H1 (cell line): Measurements from ENCODE around the gene AKR1C3. TPM values are rescaled to one million over a fixed set of nuclear protein-coding genes. Genes with fewer than 3 reads are reported as not detected.

Experiments
- CTCF ChIA-PET: fragments of 300-600 bp; sonication (Branson Sonifier 250); formaldehyde crosslinking; loops from one replicate; lab custom pipeline; 2021; ENCODE audit not compliant: partially characterized antibody; lab: Charles Lee
- POLR2A ChIA-PET: fragments of 300-600 bp; sonication (Branson Sonifier 250); formaldehyde crosslinking; loops from one replicate; lab custom pipeline; 2021; ENCODE audit warnings: inconsistent platforms; ENCODE audit not compliant: partially characterized antibody; lab: Charles Lee
- DNase-seq, 2 experiments: peaks; one replicate each; pipeline versions ENCODE4 v3.0.0 to v3.0.0-alpha.2; 2010 to 2022; ENCODE audit warnings: low spot score in 2 of 2, low read depth in 1 of 2, mixed read lengths in 1 of 2
- FAIRE-seq: peaks from 2 replicates; lab custom pipeline; 2011; peaks lifted over from hg19 to GRCh38; lab: Jason Lieb, UNC
- H2AFZ ChIP-seq: 2 replicates; pipeline ENCODE4 v1.8.1; 2012; ENCODE audit warnings: low read length, inconsistent platforms
- H2AK5ac ChIP-seq: 2 replicates; pipeline ENCODE4 v1.6.1; 2013; ENCODE audit warnings: low read depth, low read length
- H2BK120ac ChIP-seq: replicated peaks from 2 replicates; pipeline ENCODE3; 2013; ENCODE audit warnings: low read depth, low read length, inconsistent platforms
- H2BK12ac ChIP-seq: 2 replicates; pipeline ENCODE4 v1.6.1; 2013; ENCODE audit warnings: low read depth, low read length
- H2BK15ac ChIP-seq: 2 replicates; pipeline ENCODE4 v1.6.1; 2013; ENCODE audit warnings: low read length
- H2BK20ac ChIP-seq: 2 replicates; pipeline ENCODE4 v1.6.1; 2013; ENCODE audit warnings: low read length
- H2BK5ac ChIP-seq: 2 replicates; pipeline ENCODE4 v1.6.1; 2013; ENCODE audit warnings: low read depth, low read length
- H3K14ac ChIP-seq: 2 replicates; pipeline ENCODE4 v1.6.1; 2013; ENCODE audit warnings: inconsistent platforms; ENCODE audit not compliant: insufficient read length
- H3K18ac ChIP-seq: 2 replicates; pipeline ENCODE4 v1.6.1; 2013; ENCODE audit warnings: low read length; ENCODE audit errors: extremely low read depth
- H3K23ac ChIP-seq: 2 replicates; pipeline ENCODE4 v1.6.1; 2013; ENCODE audit warnings: inconsistent platforms; ENCODE audit not compliant: insufficient read length
- H3K23me2 ChIP-seq: 2 replicates; pipeline ENCODE4 v1.6.1; 2013; ENCODE audit warnings: low read depth, low read length
- H3K27ac ChIP-seq: 2 replicates; pipeline ENCODE4 v1.6.1; 2011; ENCODE audit warnings: low read depth, low read length, inconsistent platforms
- H3K27me3 ChIP-seq, 4 experiments: replicated peaks in 1 of 4; 1 replicate in 1 of 4; 2 replicates in 3 of 4; pipeline versions ENCODE4 v1.6.1 to v1.8.1; 2011 to 2013; ENCODE audit warnings: low read length in 3 of 4, mild to moderate bottlenecking in 3 of 4, inconsistent platforms in 2 of 4, mixed read lengths in 2 of 4, moderate library complexity in 1 of 4; ENCODE audit not compliant: control insufficient read depth in 3 of 4, insufficient read depth in 3 of 4; ENCODE audit errors: extremely low read depth in 1 of 4
- H3K36me3 ChIP-seq, 4 experiments: 2 replicates each; pipeline versions ENCODE4 v1.6.1 to v1.8.1; 2011 to 2013; ENCODE audit warnings: mild to moderate bottlenecking in 4 of 4, low read length in 3 of 4, moderate library complexity in 2 of 4, control low read depth in 1 of 4, inconsistent platforms in 1 of 4; ENCODE audit not compliant: insufficient read depth in 4 of 4, control insufficient read depth in 2 of 4
- H3K4ac ChIP-seq: replicated peaks from 2 replicates; pipeline ENCODE3; 2013; ENCODE audit warnings: low read length, low read depth, mixed read lengths, inconsistent platforms; ENCODE audit not compliant: insufficient read length
- H3K4me1 ChIP-seq, 4 experiments: replicated peaks in 1 of 4; 1 replicate in 1 of 4; 2 replicates in 3 of 4; pipeline versions ENCODE4 v1.6.1 to v1.8.1; 2011 to 2013; ENCODE audit warnings: low read length in 3 of 4, inconsistent platforms in 2 of 4, mixed read lengths in 1 of 4; ENCODE audit not compliant: insufficient read depth in 4 of 4, control insufficient read depth in 3 of 4
- H3K4me2 ChIP-seq, 2 experiments: 2 replicates each; pipeline versions ENCODE4 v1.6.1 to v1.8.1; 2011 to 2013; ENCODE audit warnings: low read depth in 2 of 2, low read length in 2 of 2, control low read depth in 1 of 2, inconsistent platforms in 1 of 2, mild to moderate bottlenecking in 1 of 2; ENCODE audit not compliant: insufficient read depth in 1 of 2
- H3K4me3 ChIP-seq, 4 experiments: fragments of 200-600, 300-600 bp in 1 of 4; sonication (generic), shearing (Covaris generic), sonication (Bioruptor Twin) in 1 of 4; 2 replicates each; pipeline versions ENCODE4 v1.5.1 to v1.8.1; 2011 to 2016; ENCODE audit warnings: low read length in 4 of 4, low read depth in 3 of 4, control low read depth in 2 of 4, inconsistent platforms in 2 of 4, mild to moderate bottlenecking in 2 of 4, mixed read lengths in 1 of 4, moderate library complexity in 1 of 4; ENCODE audit not compliant: insufficient read depth in 2 of 4; ENCODE audit errors: extremely low read depth in 1 of 4
- H3K56ac ChIP-seq: replicated peaks from 2 replicates; pipeline ENCODE3; 2013; ENCODE audit warnings: low read depth, mild to moderate bottlenecking, mixed read lengths, low read length, inconsistent platforms; ENCODE audit not compliant: insufficient read length
- H3K79me1 ChIP-seq: 2 replicates; pipeline ENCODE4 v1.6.1; 2013; ENCODE audit warnings: low read depth, low read length, control low read depth
- H3K79me2 ChIP-seq, 2 experiments: 2 replicates each; pipeline versions ENCODE4 v1.6.1 to v1.8.1; 2012 to 2013; ENCODE audit warnings: low read length in 2 of 2, mild to moderate bottlenecking in 2 of 2, inconsistent platforms in 1 of 2; ENCODE audit not compliant: insufficient read depth in 2 of 2, control insufficient read depth in 1 of 2
- H3K9ac ChIP-seq, 4 experiments: replicated peaks in 1 of 4; 1 replicate in 1 of 4; 2 replicates in 3 of 4; pipeline versions ENCODE4 v1.6.1 to v1.8.1; 2011 to 2013; ENCODE audit warnings: low read depth in 3 of 4, low read length in 3 of 4, control low read depth in 2 of 4, mild to moderate bottlenecking in 2 of 4, moderate library complexity in 2 of 4, inconsistent platforms in 1 of 4; ENCODE audit errors: extremely low read depth in 1 of 4
- H3K9me3 ChIP-seq, 2 experiments: 2 replicates each; pipeline versions ENCODE4 v1.6.1 to v1.8.1; 2012 to 2013; ENCODE audit warnings: mild to moderate bottlenecking in 2 of 2, moderate library complexity in 2 of 2, control low read depth in 1 of 2, inconsistent platforms in 1 of 2, low read depth in 1 of 2, low read length in 1 of 2, mixed read lengths in 1 of 2; ENCODE audit not compliant: insufficient read depth in 2 of 2
- H4K20me1 ChIP-seq, 2 experiments: replicated peaks in 1 of 2; 2 replicates each; pipeline versions ENCODE3 to v1.8.1; 2011 to 2013; ENCODE audit warnings: inconsistent platforms in 2 of 2, low read length in 2 of 2, mild to moderate bottlenecking in 1 of 2; ENCODE audit not compliant: insufficient read depth in 2 of 2, control insufficient read depth in 1 of 2
- H4K5ac ChIP-seq: 2 replicates; pipeline ENCODE4 v1.6.1; 2013; ENCODE audit warnings: low read length, low read depth, mixed read lengths, inconsistent platforms; ENCODE audit not compliant: insufficient read length
- H4K8ac ChIP-seq: 2 replicates; pipeline ENCODE4 v1.8.0; 2013; ENCODE audit warnings: mild to moderate bottlenecking, moderate library complexity, low read length, inconsistent platforms; ENCODE audit not compliant: insufficient read depth; ENCODE audit errors: extremely low read depth
- H4K91ac ChIP-seq: replicated peaks from 2 replicates; pipeline ENCODE3; 2013; ENCODE audit warnings: low read length, mixed read lengths, inconsistent platforms; ENCODE audit not compliant: insufficient read length
- FOSL1 ChIP-seq: IDR thresholded peaks from 2 replicates; pipeline ENCODE4 v1.6.1; 2011; ENCODE audit warnings: mild to moderate bottlenecking, low read depth, low read length, moderate library complexity; ENCODE audit not compliant: insufficient read depth
- PHF8 ChIP-seq: fragments of 200-600 bp; sonication (generic); conservative IDR thresholded peaks from 2 replicates; pipeline ENCODE4 v1.7.1; 2012; ENCODE audit warnings: low read depth, mild to moderate bottlenecking, inconsistent platforms, low read length, moderate library complexity
- WGBS, 2 experiments: shearing (Covaris generic) in 1 of 2; methylation state at CpG; one replicate each; pipeline versions ENCODE4 v1.1.6 to v1.1.7; 2013 to 2015; ENCODE audit warnings: low lambda C conversion rate in 2 of 2, mixed read lengths in 2 of 2, inconsistent platforms in 1 of 2, low coverage in 1 of 2, missing lambda C conversion rate in 1 of 2; ENCODE audit not compliant: insufficient replicate concordance in 2 of 2, insufficient coverage in 1 of 2, insufficient read length in 1 of 2; ENCODE audit errors: extremely low coverage in 1 of 2, missing lambda C conversion rate in 1 of 2; 5-methylcytosine and 5-hydroxymethylcytosine counted together
- polyA plus RNA-seq, 7 experiments: library from polyadenylated mRNA; depleted of rRNA in 3 of 7; stranded (reverse) in 5 of 7; unstranded in 2 of 7; fragments of >200 nt in 5 of 7; fragments of 200-250 nt in 2 of 7; gene quantifications; 1 replicate in 5 of 7; 2 replicates in 1 of 7; 4 replicates in 1 of 7; pipeline versions ENCODE4 v1.2.1 to v1.2.3, GENCODE V29; 2011 to 2013; ENCODE audit warnings: missing spikeins in 2 of 7, mixed read lengths in 2 of 7
- total RNA-seq: library from RNA; stranded (reverse); fragmentation: NEBNext Ultra II Directional; extraction: Animal tissue kit (Norgen Biotek cat#: 25700); gene quantifications from 2 replicates; pipeline ENCODE4 v1.2.1, GENCODE V29; 2021
- TF ChIP-seq, protein P1 (sequence below): IDR thresholded peaks from 2 replicates; pipeline ENCODE4 v1.6.1; 2011; ENCODE audit warnings: low read depth, mild to moderate bottlenecking, low read length; ENCODE audit not compliant: insufficient read depth

AKR1C3 gene
- total and polyA plus RNA-seq, 2 of the 8 experiments (the other 6 are each of a cell fraction or from before 2014, with no cell fraction given): 4.6 to 6.9 TPM

DNA sequence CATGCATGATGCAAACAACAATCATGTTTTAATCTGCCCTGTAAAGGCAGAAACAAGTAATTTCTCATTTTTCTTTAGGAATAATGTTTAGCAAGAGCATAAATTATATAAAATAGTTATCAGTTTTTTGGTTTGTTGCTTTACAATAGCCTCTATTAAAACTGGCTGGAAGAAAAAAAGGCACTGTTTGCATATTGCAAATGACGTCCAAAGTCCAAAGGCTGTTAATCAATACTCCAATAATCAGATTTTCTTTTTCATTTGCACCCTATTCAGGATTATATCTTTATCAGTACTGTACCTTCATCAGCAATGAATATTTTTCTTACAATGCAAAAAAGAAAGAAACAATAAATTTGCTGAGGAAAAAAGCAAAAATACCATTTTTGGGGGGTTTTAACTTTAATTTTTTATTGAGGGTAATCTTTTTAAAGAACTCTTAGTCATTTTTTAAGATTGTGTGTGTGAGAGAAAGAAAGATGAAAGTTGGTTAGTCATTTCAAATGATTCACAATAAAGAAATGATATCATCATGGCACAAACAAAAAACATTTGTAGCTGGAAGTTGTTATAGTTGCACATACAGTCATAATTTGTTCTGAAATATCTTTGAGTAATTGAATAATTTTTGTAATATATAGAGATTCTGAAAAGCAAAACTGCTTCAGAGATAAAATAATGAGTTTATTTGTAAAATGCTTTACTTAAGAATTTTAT, 46.1 kb upstream of the AKR1C3 start:
- H4K5ac ChIP-seq: no peak overlapping the region
- H3K27me3 ChIP-seq: no peaks in the 10 kb centered on the region
- H3K14ac ChIP-seq: no peak overlapping the region
- H3K23me2 ChIP-seq: no peaks in the 10 kb centered on the region
- no peaks in the 10 kb centered on the region for H4K20me1 ChIP-seq
- no peak overlapping the region for H3K4ac ChIP-seq
- H3K4me2 ChIP-seq: no peak overlapping the region
- H4K8ac ChIP-seq: no peak overlapping the region
- H3K4me3 ChIP-seq: no peak overlapping the region
- no peak overlapping the region for H2BK120ac ChIP-seq
- no peak overlapping the region for H2BK15ac ChIP-seq
- H3K9me3 ChIP-seq: peaks cover 0 to 2% of the 10 kb centered on the region in 2 experiments; a peak in 2 of 4 replicates
- H3K79me1 ChIP-seq: no peaks in the 10 kb centered on the region
- H2BK5ac ChIP-seq: no peak overlapping the region
- no peak overlapping the region for H3K27ac ChIP-seq
- no peak overlapping the region for H3K9ac ChIP-seq
- 100% methylated on average over 1 of the region's 1 CpG; no CpG with 5 or more reads in 1 of the 2 experiments for WGBS, 2 experiments
- H3K23ac ChIP-seq: no peak overlapping the region
- POLR2A ChIA-PET: no interaction called here
- CTCF ChIA-PET: interaction anchor here (1.2 kb wide), 1 partner anchor 198 kb away, joined by 6 read pairs; no protein-coding TSS in a partner anchor
- H3K79me2 ChIP-seq: no peaks in the 10 kb centered on the region
- H4K91ac ChIP-seq: no peak overlapping the region
- H3K36me3 ChIP-seq: no peaks in the 10 kb centered on the region
- DNase-seq (no peak), FAIRE-seq (no peak)
- H3K56ac ChIP-seq: no peak overlapping the region
- no peak overlapping the region for H2BK12ac ChIP-seq
- no peak overlapping the region for H2BK20ac ChIP-seq
- H3K18ac ChIP-seq: no peak overlapping the region
- TF ChIP-seq, protein P1, sequence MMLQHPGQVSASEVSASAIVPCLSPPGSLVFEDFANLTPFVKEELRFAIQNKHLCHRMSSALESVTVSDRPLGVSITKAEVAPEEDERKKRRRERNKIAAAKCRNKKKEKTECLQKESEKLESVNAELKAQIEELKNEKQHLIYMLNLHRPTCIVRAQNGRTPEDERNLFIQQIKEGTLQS: no peak
- TF ChIP-seq FOSL1 (no peak), PHF8 (no peak)
- H2AFZ ChIP-seq: no peak overlapping the region
- no peak overlapping the region for H2AK5ac ChIP-seq
- no peaks in the 10 kb centered on the region for H3K4me1 ChIP-seq
